Breast epithelium (tissue), 3 donors: Measurements from ENCODE around the gene TSHR.

ENCODE experiments used
- CTCF ChIP-seq, 3 donors: fragments of 450-650 bp; IDR thresholded peaks; one replicate each; pipeline ENCODE4 v1.5.1; 2016 to 2017; ENCODE audit warnings: antibody characterized with exemption in 3 of 3, mild to moderate bottlenecking in 3 of 3, moderate library complexity in 3 of 3
- POLR2A ChIP-seq: fragments of 450-650 bp; IDR thresholded peaks from one replicate; pipeline ENCODE4 v1.6.1; 2016; ENCODE audit warnings: antibody characterized with exemption, mild to moderate bottlenecking, moderate library complexity

- TF ChIP-seq CTCF (IDR thresholded peaks at IDR 0.05) (no peak), POLR2A (no peak)
Observed at GRCh38 chr14:80974679-80975078, 19.3 kb downstream of the TSHR start.
